Heart left ventricle (tissue), 16 donors: ENCODE results near the gene TAS1R2. TPM values are rescaled to one million over a fixed set of nuclear protein-coding genes. Genes with fewer than 3 reads are reported as not detected.

ENCODE experiments used
- ATAC-seq, 4 donors: fragments of 200-7000 bp; cut with Tn5 transposase; one replicate each; pipeline ENCODE4 v1.9.1; 2020 to 2022; ENCODE audit warnings: moderate library complexity in 4 of 4, mild to moderate bottlenecking in 3 of 4, moderate number of reproducible peaks in 1 of 4
- DNase-seq, 5 donors: peaks; one replicate each; pipeline ENCODE4 v3.0.0-alpha.2; 2020
- H3K27ac ChIP-seq, 12 donors: fragments of 200-600 bp; sonication (generic) in 4 of 12; one replicate each; pipeline versions ENCODE4 v1.5.0 to v1.8.0; 2016 to 2022; ENCODE audit warnings: mild to moderate bottlenecking in 2 of 12
- H3K27me3 ChIP-seq, 9 donors: fragments of 200-600 bp; sonication (generic) in 2 of 9; one replicate each; pipeline versions ENCODE4 v1.5.1 to v1.8.0; 2016 to 2022; ENCODE audit warnings: mild to moderate bottlenecking in 3 of 9
- H3K36me3 ChIP-seq, 9 donors: fragments of 200-600 bp; sonication (generic) in 2 of 9; one replicate each; pipeline versions ENCODE4 v1.5.0 to v1.8.0; 2018 to 2022; ENCODE audit warnings: mild to moderate bottlenecking in 2 of 9
- H3K4me1 ChIP-seq, 12 donors: fragments of 200-600 bp; sonication (generic) in 4 of 12; one replicate each; pipeline versions ENCODE4 v1.5.0 to v1.8.0; 2016 to 2022; ENCODE audit warnings: mild to moderate bottlenecking in 3 of 12
- H3K4me3 ChIP-seq, 12 donors: fragments of 200-600 bp; sonication (generic) in 4 of 12; one replicate each; pipeline versions ENCODE4 v1.5.0 to v1.8.0; 2017 to 2022; ENCODE audit warnings: mild to moderate bottlenecking in 9 of 12, moderate library complexity in 4 of 12
- H3K9me3 ChIP-seq, 12 donors: fragments of 200-600 bp; sonication (generic) in 4 of 12; one replicate each; pipeline versions ENCODE4 v1.5.0 to v1.8.0; 2016 to 2022; ENCODE audit warnings: mild to moderate bottlenecking in 1 of 12
- CTCF ChIP-seq, 12 donors: fragments of 200-600 bp; sonication (generic) in 4 of 12; IDR thresholded peaks; one replicate each; pipeline versions ENCODE4 v1.5.0 to v1.8.0; 2018 to 2022; ENCODE audit warnings: antibody characterized with exemption in 12 of 12, mild to moderate bottlenecking in 5 of 12
- POLR2A ChIP-seq, 2 donors: fragments of 450-650 bp; IDR thresholded peaks; one replicate each; pipeline ENCODE4 v1.6.1; 2017; ENCODE audit warnings: antibody characterized with exemption in 2 of 2, mild to moderate bottlenecking in 2 of 2, moderate library complexity in 2 of 2
- WGBS, 4 donors: extraction: QIAGEN DNeasy Blood & Tissue Kit in 2 of 4; methylation state at CpG; one replicate each; pipeline versions ENCODE4 v1.1.5 to v1.1.7; 2013 to 2018; 5-methylcytosine and 5-hydroxymethylcytosine counted together
- intact Hi-C, 10 donors: fragments of 100-400 bp; cut with DNase I; formaldehyde crosslinking; loops; one replicate each; pipeline versions ENCODE4 v1.11.1 to v1.14.2; 2022
- polyA plus RNA-seq, 2 donors: library from polyadenylated mRNA; stranded (reverse); fragments of 200-250 nt; gene quantifications; one replicate each; pipeline ENCODE4 v1.2.3, GENCODE V29; 2013
- total RNA-seq, 9 donors: library from RNA; depleted of rRNA in 2 of 9; stranded (reverse); fragments of >200 nt in 2 of 9; fragmentation: NEBNext Ultra II Directional in 3 of 9; extraction: Animal tissue kit (Norgen Biotek cat#: 25700) in 3 of 9; gene quantifications; one replicate each; pipeline versions ENCODE4 v1.1.0 to v1.2.4, GENCODE V29; 2016 to 2023
- donor health status: ischemic (EF 13 %, LVEDD 7.1; RV severe dilation, severe dysfunction).
- donor health status: healthy with polysubstance abuse.
- donor health status: DM: no; HTN: yes; CAD: no.
- donor health status: DM: no; HTN: no; CAD: no.
- donor health status: ischemic (EF 25% LVEDD 6.9; RV normal size, moderate dysfunction).
- donor health status: ischemic (EF 25% LVEDD 5.7; RV mildly dilated, moderate dysfunction).
- donor health status: healthy.
- donor health status: DM: yes; HTN: yes; CAD: no.
- donor health status: ischemic (EF 35%, LVEDD 5.7; RV mildly dilated, moderate dysfunction).
- donor health status: nonischemic (EF 11% LVEDD 7.7; RV severe dilation, severe dysfunction).
- donor health status: DM: yes; HTN: yes; CAD: no.
- donor health status: PGD.
- donor health status: ischemic (EF 29% LVEDD 5.4; RV normal size, mild dysfunction).
- donor health status: nonischemic (EF 23%, LVEDD 6.1; RV moderate dilation, normal function).

Gene TAS1R2
- total and polyA plus RNA-seq, 11 donors, result not detected

- Histone ChIP-seq H3K27me3 (peaks cover 0 to 12% (median 0%) of the 10 kb centered on the region in 9 donors), H3K4me3 (no peak overlapping the region), H3K36me3 (peaks cover 0 to 12% (median 0%) of the 10 kb centered on the region in 9 donors), H3K4me1 (peaks cover 0 to 2% (median 0%) of the 10 kb centered on the region in 12 donors), H3K27ac (no peak overlapping the region), H3K9me3 (no peaks in the 10 kb centered on the region)
- TF ChIP-seq CTCF (IDR thresholded peaks at IDR 0.05), result no peak
- no peak for TF ChIP-seq POLR2A (IDR thresholded peaks at IDR 0.05)
- WGBS, 4 donors, result 71 to 80% (median 76%) methylated on average over 8 to 9 of the region's 9 CpGs
- DNase-seq (no peak), ATAC-seq (no peak)
- intact Hi-C loops, result loop anchor here in 1 of 10 donors (5.0 kb wide), 1 partner anchor 273 kb away; no protein-coding TSS in a partner anchor
These were observed 10.6 kb upstream of the TAS1R2 start for GRCh38 chr1:18869847-18870594.

GRCh38 chr1:18868801-18869424 lies 9.5 kb upstream of the TAS1R2 start:
- Histone ChIP-seq H3K4me1 (no peaks in the 10 kb centered on the region), H3K36me3 (peaks cover 0 to 12% (median 0%) of the 10 kb centered on the region in 9 donors), H3K27me3 (peaks cover 0 to 13% (median 0%) of the 10 kb centered on the region in 9 donors), H3K27ac (no peak overlapping the region), H3K4me3 (no peak overlapping the region), H3K9me3 (no peaks in the 10 kb centered on the region)
- TF ChIP-seq CTCF (IDR thresholded peaks at IDR 0.05), result no peak
- TF ChIP-seq POLR2A (IDR thresholded peaks at IDR 0.05), result no peak
- intact Hi-C loops, result no loop called here
- 65 to 73% (median 69%) methylated on average over 12 of the region's 12 CpGs for WGBS, 4 donors
- ATAC-seq, result no peak
- DNase-seq, result no peak

GRCh38 chr1:18868354-18868753 lies 8.9 kb upstream of the TAS1R2 start:
- H3K27ac ChIP-seq, result no peak overlapping the region

More at GRCh38 chr1:18868354-18868753, 8.9 kb upstream of the TAS1R2 start:
- WGBS, 4 donors, result 69 to 79% (median 74%) methylated on average over 5 of the region's 5 CpGs
- no peak for ATAC-seq
- no peaks in the 10 kb centered on the region for H3K9me3 ChIP-seq
- peaks cover 0 to 13% (median 0%) of the 10 kb centered on the region in 9 donors for H3K27me3 ChIP-seq
- TF ChIP-seq POLR2A (IDR thresholded peaks at IDR 0.05) (no peak), CTCF (IDR thresholded peaks at IDR 0.05) (no peak)
- peaks cover 0 to 12% (median 0%) of the 10 kb centered on the region in 9 donors for H3K36me3 ChIP-seq
- no peak for DNase-seq
- no peak overlapping the region for H3K4me3 ChIP-seq
- intact Hi-C loops, result no loop called here
- H3K4me1 ChIP-seq, result no peaks in the 10 kb centered on the region
